KOPT-K1 (cell line): ENCODE measurements around the gene UGT8.
"Not testable (repeated sequence)": the region's sequence is repeated elsewhere in the genome, so short reads cannot be mapped to it uniquely, and the experiment has no call there.

Experiments
- H3K27ac ChIP-seq: fragments of 200-600 bp; sonication (generic); 2 replicates; pipeline ENCODE4 v1.5.1; 2016; ENCODE audit warnings: antibody characterized with exemption, mild to moderate bottlenecking, low read depth, low read length; ENCODE audit not compliant: poor library complexity, severe bottlenecking
- H3K36me3 ChIP-seq: fragments of 200-600 bp; sonication (generic); 2 replicates; pipeline ENCODE4 v1.5.1; 2017; ENCODE audit warnings: antibody characterized with exemption, mild to moderate bottlenecking, low read length, moderate library complexity; ENCODE audit not compliant: insufficient read depth
- H3K9me3 ChIP-seq: fragments of 200-600 bp; sonication (generic); 2 replicates; pipeline ENCODE4 v1.5.1; 2017; ENCODE audit warnings: antibody characterized with exemption, low read length, mild to moderate bottlenecking; ENCODE audit not compliant: insufficient read depth, poor library complexity, severe bottlenecking

Gene UGT8

GRCh38 chr4:114649908-114650307 is 51.3 kb downstream of the UGT8 start:
- H3K9me3 ChIP-seq = no peaks in the 10 kb centered on the region
- no peak overlapping the region for H3K27ac ChIP-seq
- H3K36me3 ChIP-seq = no peaks in the 10 kb centered on the region

GRCh38 chr4:114653675-114654074 is 55.1 kb downstream of the UGT8 start:
- H3K9me3 ChIP-seq = no peaks in the 10 kb centered on the region
- H3K27ac ChIP-seq = no peak overlapping the region
- H3K36me3 ChIP-seq = no peaks in the 10 kb centered on the region

- Histone ChIP-seq H3K27ac (no peak overlapping the region), H3K9me3 (no peaks in the 10 kb centered on the region), H3K36me3 (no peaks in the 10 kb centered on the region)
These were observed 56.0 kb downstream of the UGT8 start for GRCh38 chr4:114654592-114654991.

- no peak overlapping the region for H3K27ac ChIP-seq
- H3K9me3 ChIP-seq = no peaks in the 10 kb centered on the region
- H3K36me3 ChIP-seq = no peaks in the 10 kb centered on the region
These were observed 59.6 kb downstream of the UGT8 start for GRCh38 chr4:114658179-114658578.

- no peak overlapping the region for H3K27ac ChIP-seq
- H3K9me3 ChIP-seq = no peaks in the 10 kb centered on the region
These were observed 60.2 kb downstream of the UGT8 start for GRCh38 chr4:114658776-114659175.

GRCh38 chr4:114659386-114660008 is 60.9 kb downstream of the UGT8 start:
- Histone ChIP-seq H3K27ac (no peak overlapping the region), H3K36me3 (no peaks in the 10 kb centered on the region), H3K9me3 (no peaks in the 10 kb centered on the region)

More at GRCh38 chr4:114658776-114659175, 60.2 kb downstream of the UGT8 start:
- H3K36me3 ChIP-seq = no peaks in the 10 kb centered on the region

GRCh38 chr4:114663083-114663482 is 64.5 kb downstream of the UGT8 start:
- Histone ChIP-seq H3K27ac (no peak overlapping the region), H3K9me3 (no peaks in the 10 kb centered on the region), H3K36me3 (no peaks in the 10 kb centered on the region)

GRCh38 chr4:114668577-114668976 is 70.0 kb downstream of the UGT8 start:
- Histone ChIP-seq H3K9me3 (no peaks in the 10 kb centered on the region), H3K27ac (no peak overlapping the region), H3K36me3 (no peaks in the 10 kb centered on the region)

GRCh38 chr4:114670733-114671132 is 72.1 kb downstream of the UGT8 start:
- H3K9me3 ChIP-seq, H3K27ac ChIP-seq, H3K36me3 ChIP-seq: not testable (repeated sequence)

GRCh38 chr4:114673306-114673705 is 74.7 kb downstream of the UGT8 start:
- Histone ChIP-seq H3K27ac (no peak overlapping the region), H3K36me3 (no peaks in the 10 kb centered on the region), H3K9me3 (no peaks in the 10 kb centered on the region)

- no peaks in the 10 kb centered on the region for H3K9me3 ChIP-seq
- no peaks in the 10 kb centered on the region for H3K36me3 ChIP-seq
- no peak overlapping the region for H3K27ac ChIP-seq
These were observed 75.5 kb downstream of the UGT8 start for GRCh38 chr4:114674080-114674479.

GRCh38 chr4:114677346-114677979 is 78.9 kb downstream of the UGT8 start:
- no peak overlapping the region for H3K27ac ChIP-seq
- H3K9me3 ChIP-seq = no peaks in the 10 kb centered on the region
- H3K36me3 ChIP-seq = no peaks in the 10 kb centered on the region

GRCh38 chr4:114684462-114684861 is 85.9 kb downstream of the UGT8 start:
- no peaks in the 10 kb centered on the region for H3K36me3 ChIP-seq
- no peaks in the 10 kb centered on the region for H3K9me3 ChIP-seq
- no peak overlapping the region for H3K27ac ChIP-seq

- no peaks in the 10 kb centered on the region for H3K9me3 ChIP-seq
- H3K36me3 ChIP-seq = no peaks in the 10 kb centered on the region
These were observed 89.5 kb downstream of the UGT8 start for GRCh38 chr4:114688059-114688458.

GRCh38 chr4:114690571-114690970 is 92.0 kb downstream of the UGT8 start:
- Histone ChIP-seq H3K36me3 (no peaks in the 10 kb centered on the region), H3K9me3 (no peaks in the 10 kb centered on the region), H3K27ac (no peak overlapping the region)

More at GRCh38 chr4:114688059-114688458, 89.5 kb downstream of the UGT8 start:
- no peak overlapping the region for H3K27ac ChIP-seq

GRCh38 chr4:114691865-114692264 is 93.3 kb downstream of the UGT8 start:
- no peak overlapping the region for H3K27ac ChIP-seq
- H3K36me3 ChIP-seq = no peaks in the 10 kb centered on the region
- no peaks in the 10 kb centered on the region for H3K9me3 ChIP-seq
